ENCODE results near the gene AP3M1. TPM values are rescaled to one million over a fixed set of nuclear protein-coding genes. Genes with fewer than 3 reads are reported as not detected.
A peak's percentile ranks its signal among the peaks of the same experiment; 100 is the strongest.

AP3M1 gene
- total and polyA plus RNA-seq, 2 donors (not counting 1 experiment from before 2014, with no cell fraction given): 28.4 to 55.3 TPM

DNA sequence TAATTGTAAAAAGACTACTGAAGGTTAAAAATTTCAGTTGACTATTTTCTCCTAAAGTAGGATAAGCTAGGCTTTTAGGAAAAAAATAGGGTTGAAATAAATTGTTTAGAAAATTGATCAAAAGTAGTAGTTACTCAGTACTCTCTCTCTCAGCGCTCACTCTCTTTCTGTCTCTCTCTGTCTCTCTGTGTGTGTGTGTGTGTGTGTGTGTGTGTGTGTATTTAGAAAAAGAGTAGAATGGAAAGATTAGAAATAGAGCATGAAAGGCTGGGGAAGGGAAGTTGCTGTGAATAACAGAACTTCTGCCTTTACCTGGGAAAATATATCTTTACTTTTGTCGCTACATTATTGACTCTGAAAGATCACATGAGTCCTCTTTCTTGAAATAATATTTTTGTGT lies 21.0 kb upstream of the AP3M1 start:
- Histone ChIP-seq H3K4me2 (ENCODE audit: extremely low read depth, insufficient read depth, low read length) (no peak overlapping the region), H2AFZ (ENCODE audit: low read length) (no peak overlapping the region), H3K36me3 (ENCODE audit: control insufficient read depth, insufficient read depth, low read length) (no peaks in the 10 kb centered on the region), H3K27ac (ENCODE audit: insufficient read depth, low read length) (no peak overlapping the region), H3K4me3 (replicated peaks in 1 of 4; ENCODE audit: control extremely low read depth in 1 of 4, insufficient read depth in 1 of 4, low read depth in 3 of 4, low read length in 4 of 4) (no peak overlapping the region), H3K4me1 (ENCODE audit: control insufficient read depth, extremely low read depth, insufficient read depth, low read length) (no peaks in the 10 kb centered on the region), H4K20me1 (ENCODE audit: control insufficient read depth, extremely low read depth, insufficient read depth, low read length) (no peaks in the 10 kb centered on the region), H3K9me3 (ENCODE audit: control insufficient read depth, insufficient read depth, low read depth, low read length) (no peaks in the 10 kb centered on the region), H3K27me3 (ENCODE audit: control insufficient read depth, insufficient read depth, low read length) (no peaks in the 10 kb centered on the region), H3K79me2 (ENCODE audit: control insufficient read depth, insufficient read depth, low read length) (peaks cover under 1% of the 10 kb centered on the region), H3K9ac (ENCODE audit: insufficient read depth, low read length) (no peak overlapping the region)
- no peak for DNase-seq (ENCODE audit: low read depth in 2 of 2)
- TF ChIP-seq EZH2 (IDR thresholded peaks at IDR 0.05; ENCODE audit: low read length, missing control alignments) (no peak), CTCF (conservative IDR thresholded peaks at IDR 0.05 in 1 of 2, IDR thresholded peaks at IDR 0.05 in 1 of 2; ENCODE audit: low read depth in 1 of 2, low read length in 2 of 2) (no peak)

DNA sequence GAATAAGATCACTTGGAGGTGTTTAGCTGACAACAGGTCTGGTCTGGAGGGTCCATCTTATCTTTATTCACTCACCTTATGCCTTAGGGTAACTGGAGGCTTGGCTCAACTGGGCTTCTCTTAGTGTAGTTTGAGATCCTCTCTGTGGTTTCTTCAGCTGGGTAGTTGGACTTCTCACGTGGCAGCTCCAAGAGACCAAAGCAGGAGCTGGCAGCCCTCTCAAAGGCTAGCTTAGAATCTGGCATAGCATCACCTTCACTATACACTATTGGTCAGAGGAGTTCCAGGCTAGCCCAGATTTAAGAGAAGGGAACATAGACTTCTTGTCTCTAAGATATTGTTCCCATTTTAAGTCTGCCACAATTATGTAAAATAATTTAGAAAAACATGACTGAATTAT lies 16.8 kb upstream of the AP3M1 start:
- Histone ChIP-seq H3K4me2 (ENCODE audit: extremely low read depth, insufficient read depth, low read length) (no peak overlapping the region), H3K4me3 (replicated peaks in 1 of 4; ENCODE audit: control extremely low read depth in 1 of 4, insufficient read depth in 1 of 4, low read depth in 3 of 4, low read length in 4 of 4) (no peak overlapping the region), H4K20me1 (ENCODE audit: control insufficient read depth, extremely low read depth, insufficient read depth, low read length) (no peaks in the 10 kb centered on the region), H3K79me2 (ENCODE audit: control insufficient read depth, insufficient read depth, low read length) (no peaks in the 10 kb centered on the region), H3K27ac (ENCODE audit: insufficient read depth, low read length) (no peak overlapping the region), H3K9ac (ENCODE audit: insufficient read depth, low read length) (no peak overlapping the region), H3K27me3 (ENCODE audit: control insufficient read depth, insufficient read depth, low read length) (no peaks in the 10 kb centered on the region), H3K9me3 (ENCODE audit: control insufficient read depth, insufficient read depth, low read depth, low read length) (no peaks in the 10 kb centered on the region), H2AFZ (ENCODE audit: low read length) (no peak overlapping the region), H3K4me1 (ENCODE audit: control insufficient read depth, extremely low read depth, insufficient read depth, low read length) (peaks cover 10% of the 10 kb centered on the region), H3K36me3 (ENCODE audit: control insufficient read depth, insufficient read depth, low read length) (no peaks in the 10 kb centered on the region)
- DNase-seq (ENCODE audit: low read depth in 2 of 2): no peak
- no peak for TF ChIP-seq CTCF (conservative IDR thresholded peaks at IDR 0.05 in 1 of 2, IDR thresholded peaks at IDR 0.05 in 1 of 2; ENCODE audit: low read depth in 1 of 2, low read length in 2 of 2)

- H3K36me3 ChIP-seq (ENCODE audit: control insufficient read depth, insufficient read depth, low read length): no peaks in the 10 kb centered on the region
- H3K4me2 ChIP-seq (ENCODE audit: extremely low read depth, insufficient read depth, low read length): peak overlapping the region; percentile 38
- H3K9ac ChIP-seq (ENCODE audit: insufficient read depth, low read length): no peak overlapping the region
- H3K4me1 ChIP-seq (ENCODE audit: control insufficient read depth, extremely low read depth, insufficient read depth, low read length): peaks cover 10% of the 10 kb centered on the region
- H2AFZ ChIP-seq (ENCODE audit: low read length): no peak overlapping the region
- no peaks in the 10 kb centered on the region for H4K20me1 ChIP-seq (ENCODE audit: control insufficient read depth, extremely low read depth, insufficient read depth, low read length)
- H3K27me3 ChIP-seq (ENCODE audit: control insufficient read depth, insufficient read depth, low read length): no peaks in the 10 kb centered on the region
- H3K79me2 ChIP-seq (ENCODE audit: control insufficient read depth, insufficient read depth, low read length): no peaks in the 10 kb centered on the region
- peak; percentile 33 to 42 for DNase-seq (ENCODE audit: low read depth in 2 of 2)
- TF ChIP-seq EZH2 (IDR thresholded peaks at IDR 0.05; ENCODE audit: low read length, missing control alignments) (no peak), CTCF (conservative IDR thresholded peaks at IDR 0.05 in 1 of 2, IDR thresholded peaks at IDR 0.05 in 1 of 2; ENCODE audit: low read depth in 1 of 2, low read length in 2 of 2) (no peak)
- no peak overlapping the region for H3K4me3 ChIP-seq (replicated peaks in 1 of 4; ENCODE audit: control extremely low read depth in 1 of 4, insufficient read depth in 1 of 4, low read depth in 3 of 4, low read length in 4 of 4)
- H3K27ac ChIP-seq (ENCODE audit: insufficient read depth, low read length): no peak overlapping the region
- H3K9me3 ChIP-seq (ENCODE audit: control insufficient read depth, insufficient read depth, low read depth, low read length): no peaks in the 10 kb centered on the region
Measured at GRCh38 chr10:74165530-74165901, 14.9 kb upstream of the AP3M1 start.
